VCaP (cell line): ENCODE results near the gene BTLA.
A peak's percentile ranks its signal among the peaks of the same experiment; 100 is the strongest.
"Not testable (repeated sequence)": the region's sequence is repeated elsewhere in the genome, so short reads cannot be mapped to it uniquely, and the experiment has no call there.

Experiments used
- H3K27ac ChIP-seq: fragments of 450-650 bp; 2 replicates; pipeline ENCODE4 v1.5.1; 2017
- CTCF ChIP-seq: fragments of 450-650 bp; conservative IDR thresholded peaks from 2 replicates; pipeline ENCODE4 v1.5.1; 2017; ENCODE audit warnings: mild to moderate bottlenecking, moderate library complexity

The BTLA gene

GRCh38 chr3:112437146-112438022 lies 61.9 kb downstream of the BTLA start:
- peak; percentile 28; the same call in 1 of the 2 replicates for TF ChIP-seq CTCF
- no peak overlapping the region for H3K27ac ChIP-seq

GRCh38 chr3:112429960-112430359 lies 69.3 kb downstream of the BTLA start:
- no peak for TF ChIP-seq CTCF
- no peak overlapping the region for H3K27ac ChIP-seq

- H3K27ac ChIP-seq = no peak overlapping the region
- TF ChIP-seq CTCF = no peak
These were observed 72.1 kb downstream of the BTLA start for GRCh38 chr3:112427123-112427522.

- no peak overlapping the region for H3K27ac ChIP-seq
- no peak for TF ChIP-seq CTCF
These were observed 73.2 kb downstream of the BTLA start for GRCh38 chr3:112425858-112426750.

- no peak overlapping the region for H3K27ac ChIP-seq
- TF ChIP-seq CTCF = no peak
These were observed 73.9 kb downstream of the BTLA start for GRCh38 chr3:112425382-112425781.

- TF ChIP-seq CTCF = no peak
- H3K27ac ChIP-seq = no peak overlapping the region
These were observed 74.9 kb downstream of the BTLA start for GRCh38 chr3:112424394-112424793.

- H3K27ac ChIP-seq = not testable (repeated sequence)
These were observed 76.4 kb downstream of the BTLA start for GRCh38 chr3:112422921-112423320.

- H3K27ac ChIP-seq = not testable (repeated sequence)
These were observed 80.7 kb downstream of the BTLA start for GRCh38 chr3:112418526-112418925.
